ENCODE results near the gene CTTNBP2.

CTTNBP2 gene

GRCh38 chr7:117830422-117830954 is 42.8 kb downstream of the CTTNBP2 start:
- H3K27ac ChIP-seq (ENCODE audit: low read length): no peak overlapping the region
- H3K9ac ChIP-seq (ENCODE audit: low read length): no peak overlapping the region
- no peaks in the 10 kb centered on the region for H4K20me1 ChIP-seq (ENCODE audit: insufficient read depth, low read length)
- H3K4me2 ChIP-seq (ENCODE audit: low read length): no peak overlapping the region
- no peak overlapping the region for H2AFZ ChIP-seq (ENCODE audit: low read depth, low read length)
- no peaks in the 10 kb centered on the region; the same call in 1 of the 2 replicates for H3K4me1 ChIP-seq (ENCODE audit: low read length)
- TF ChIP-seq, protein P1, sequence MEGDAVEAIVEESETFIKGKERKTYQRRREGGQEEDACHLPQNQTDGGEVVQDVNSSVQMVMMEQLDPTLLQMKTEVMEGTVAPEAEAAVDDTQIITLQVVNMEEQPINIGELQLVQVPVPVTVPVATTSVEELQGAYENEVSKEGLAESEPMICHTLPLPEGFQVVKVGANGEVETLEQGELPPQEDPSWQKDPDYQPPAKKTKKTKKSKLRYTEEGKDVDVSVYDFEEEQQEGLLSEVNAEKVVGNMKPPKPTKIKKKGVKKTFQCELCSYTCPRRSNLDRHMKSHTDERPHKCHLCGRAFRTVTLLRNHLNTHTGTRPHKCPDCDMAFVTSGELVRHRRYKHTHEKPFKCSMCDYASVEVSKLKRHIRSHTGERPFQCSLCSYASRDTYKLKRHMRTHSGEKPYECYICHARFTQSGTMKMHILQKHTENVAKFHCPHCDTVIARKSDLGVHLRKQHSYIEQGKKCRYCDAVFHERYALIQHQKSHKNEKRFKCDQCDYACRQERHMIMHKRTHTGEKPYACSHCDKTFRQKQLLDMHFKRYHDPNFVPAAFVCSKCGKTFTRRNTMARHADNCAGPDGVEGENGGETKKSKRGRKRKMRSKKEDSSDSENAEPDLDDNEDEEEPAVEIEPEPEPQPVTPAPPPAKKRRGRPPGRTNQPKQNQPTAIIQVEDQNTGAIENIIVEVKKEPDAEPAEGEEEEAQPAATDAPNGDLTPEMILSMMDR (IDR thresholded peaks at IDR 0.05; ENCODE audit: low read depth, low read length): no peak
- H3K79me2 ChIP-seq (ENCODE audit: low read length): no peaks in the 10 kb centered on the region
- H3K4me3 ChIP-seq (ENCODE audit: low read length): no peak overlapping the region
- H3K36me3 ChIP-seq (replicated peaks; ENCODE audit: low read depth, low read length): no peaks in the 10 kb centered on the region
- H3K9me3 ChIP-seq (ENCODE audit: insufficient read depth, low read length): no peaks in the 10 kb centered on the region
- 0 out of 2 replicates have a peak, but pooled peaks cover 3% of the 10 kb centered on the region for H3K27me3 ChIP-seq (ENCODE audit: low read depth, low read length)

GRCh38 chr7:117829450-117830117 is 43.7 kb downstream of the CTTNBP2 start:
- H3K27me3 ChIP-seq (ENCODE audit: low read depth, low read length): 0 out of 2 replicates have a peak, but pooled peaks cover 3% of the 10 kb centered on the region
- no peak overlapping the region for H3K4me3 ChIP-seq (ENCODE audit: low read length)
- H3K36me3 ChIP-seq (replicated peaks; ENCODE audit: low read depth, low read length): no peaks in the 10 kb centered on the region
- no peaks in the 10 kb centered on the region for H3K79me2 ChIP-seq (ENCODE audit: low read length)
- no peaks in the 10 kb centered on the region for H3K9me3 ChIP-seq (ENCODE audit: insufficient read depth, low read length)
- no peak overlapping the region for H3K4me2 ChIP-seq (ENCODE audit: low read length)
- no peak for TF ChIP-seq EZH2phosphoT487 (IDR thresholded peaks at IDR 0.05; ENCODE audit: low read depth)
- TF ChIP-seq, protein P1 (IDR thresholded peaks at IDR 0.05; ENCODE audit: low read depth, low read length): no peak
- H3K27ac ChIP-seq (ENCODE audit: low read length): no peak overlapping the region
- H3K9ac ChIP-seq (ENCODE audit: low read length): no peak overlapping the region
- no peaks in the 10 kb centered on the region for H4K20me1 ChIP-seq (ENCODE audit: insufficient read depth, low read length)
- no peak overlapping the region for H2AFZ ChIP-seq (ENCODE audit: low read depth, low read length)
- H3K4me1 ChIP-seq (ENCODE audit: low read length): no peaks in the 10 kb centered on the region

- Histone ChIP-seq H3K9me3 (ENCODE audit: insufficient read depth, low read length) (no peaks in the 10 kb centered on the region), H3K4me1 (ENCODE audit: low read length) (no peaks in the 10 kb centered on the region), H3K4me2 (ENCODE audit: low read length) (no peak overlapping the region), H2AFZ (ENCODE audit: low read depth, low read length) (no peak overlapping the region), H3K79me2 (ENCODE audit: low read length) (no peaks in the 10 kb centered on the region), H3K27me3 (ENCODE audit: low read depth, low read length) (0 out of 2 replicates have a peak, but pooled peaks cover 3% of the 10 kb centered on the region), H3K27ac (ENCODE audit: low read length) (no peak overlapping the region), H3K36me3 (replicated peaks; ENCODE audit: low read depth, low read length) (no peaks in the 10 kb centered on the region), H3K4me3 (ENCODE audit: low read length) (no peak overlapping the region), H4K20me1 (ENCODE audit: insufficient read depth, low read length) (no peaks in the 10 kb centered on the region), H3K9ac (ENCODE audit: low read length) (no peak overlapping the region)
- TF ChIP-seq EZH2phosphoT487 (IDR thresholded peaks at IDR 0.05; ENCODE audit: low read depth): no peak
- TF ChIP-seq, protein P1 (IDR thresholded peaks at IDR 0.05; ENCODE audit: low read depth, low read length): no peak
Observed at GRCh38 chr7:117828825-117829224, 44.4 kb downstream of the CTTNBP2 start.

- no peak for TF ChIP-seq EZH2phosphoT487 (IDR thresholded peaks at IDR 0.05; ENCODE audit: low read depth)
- TF ChIP-seq, protein P1 (IDR thresholded peaks at IDR 0.05; ENCODE audit: low read depth, low read length): no peak
- Histone ChIP-seq H3K9me3 (ENCODE audit: insufficient read depth, low read length) (no peaks in the 10 kb centered on the region), H4K20me1 (ENCODE audit: insufficient read depth, low read length) (no peaks in the 10 kb centered on the region), H3K4me3 (ENCODE audit: low read length) (no peak overlapping the region), H2AFZ (ENCODE audit: low read depth, low read length) (no peak overlapping the region), H3K79me2 (ENCODE audit: low read length) (no peaks in the 10 kb centered on the region), H3K4me2 (ENCODE audit: low read length) (no peak overlapping the region), H3K27ac (ENCODE audit: low read length) (no peak overlapping the region), H3K4me1 (ENCODE audit: low read length) (no peaks in the 10 kb centered on the region), H3K36me3 (replicated peaks; ENCODE audit: low read depth, low read length) (no peaks in the 10 kb centered on the region), H3K9ac (ENCODE audit: low read length) (no peak overlapping the region), H3K27me3 (ENCODE audit: low read depth, low read length) (0 out of 2 replicates have a peak, but pooled peaks cover 3% of the 10 kb centered on the region)
Observed at GRCh38 chr7:117827862-117828261, 45.4 kb downstream of the CTTNBP2 start.
